ENCODE results near the gene RASA3.

DNA sequence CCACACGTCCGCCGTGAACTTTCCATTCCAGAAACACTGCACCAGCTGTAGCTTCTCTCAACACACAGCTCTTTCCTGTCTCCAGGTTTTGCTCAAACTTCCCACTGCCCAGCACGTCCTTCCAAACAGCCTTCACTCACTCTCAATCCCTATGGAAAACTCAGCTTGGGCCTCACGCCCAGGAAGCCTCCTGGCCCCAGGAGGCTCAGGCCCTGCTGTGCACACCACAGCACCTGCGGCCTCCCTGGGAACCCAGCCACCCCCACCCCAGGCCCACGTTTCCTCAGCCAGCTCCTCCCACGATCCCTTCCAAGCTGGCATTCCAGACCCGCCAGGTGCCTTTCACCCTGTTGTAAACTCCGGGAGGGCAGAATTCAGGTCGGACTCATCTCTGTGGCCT is 193.7 kb downstream of the RASA3 start:
- TF ChIP-seq, protein P1, sequence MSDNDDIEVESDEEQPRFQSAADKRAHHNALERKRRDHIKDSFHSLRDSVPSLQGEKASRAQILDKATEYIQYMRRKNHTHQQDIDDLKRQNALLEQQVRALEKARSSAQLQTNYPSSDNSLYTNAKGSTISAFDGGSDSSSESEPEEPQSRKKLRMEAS (IDR thresholded peaks at IDR 0.05): no peak
- TF ChIP-seq, protein P2, sequence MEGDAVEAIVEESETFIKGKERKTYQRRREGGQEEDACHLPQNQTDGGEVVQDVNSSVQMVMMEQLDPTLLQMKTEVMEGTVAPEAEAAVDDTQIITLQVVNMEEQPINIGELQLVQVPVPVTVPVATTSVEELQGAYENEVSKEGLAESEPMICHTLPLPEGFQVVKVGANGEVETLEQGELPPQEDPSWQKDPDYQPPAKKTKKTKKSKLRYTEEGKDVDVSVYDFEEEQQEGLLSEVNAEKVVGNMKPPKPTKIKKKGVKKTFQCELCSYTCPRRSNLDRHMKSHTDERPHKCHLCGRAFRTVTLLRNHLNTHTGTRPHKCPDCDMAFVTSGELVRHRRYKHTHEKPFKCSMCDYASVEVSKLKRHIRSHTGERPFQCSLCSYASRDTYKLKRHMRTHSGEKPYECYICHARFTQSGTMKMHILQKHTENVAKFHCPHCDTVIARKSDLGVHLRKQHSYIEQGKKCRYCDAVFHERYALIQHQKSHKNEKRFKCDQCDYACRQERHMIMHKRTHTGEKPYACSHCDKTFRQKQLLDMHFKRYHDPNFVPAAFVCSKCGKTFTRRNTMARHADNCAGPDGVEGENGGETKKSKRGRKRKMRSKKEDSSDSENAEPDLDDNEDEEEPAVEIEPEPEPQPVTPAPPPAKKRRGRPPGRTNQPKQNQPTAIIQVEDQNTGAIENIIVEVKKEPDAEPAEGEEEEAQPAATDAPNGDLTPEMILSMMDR (IDR thresholded peaks at IDR 0.05; ENCODE audit: control extremely low read depth in 1 of 3, insufficient read depth in 1 of 3, low read depth in 1 of 3, low read length in 3 of 3): no peak
- no peak for TF ChIP-seq TAF1 (IDR thresholded peaks at IDR 0.05; ENCODE audit: low read depth, low read length)
- no peak for TF ChIP-seq SP1 (IDR thresholded peaks at IDR 0.05; ENCODE audit: low read depth, low read length)
- no peak for TF ChIP-seq RXRA (IDR thresholded peaks at IDR 0.05; ENCODE audit: insufficient read depth, low read depth, low read length)
- no peak for TF ChIP-seq YY1 (IDR thresholded peaks at IDR 0.05; ENCODE audit: low read depth, low read length)
- no peak for TF ChIP-seq BRCA1 (IDR thresholded peaks at IDR 0.05; ENCODE audit: low read depth, low read length)
